ENCODE measurements around the gene CORIN. TPM values are rescaled to one million over a fixed set of nuclear protein-coding genes. Genes with fewer than 3 reads are reported as not detected.

CORIN gene
- total and polyA plus RNA-seq, 2 of the 4 experiments (the other 2 are of a cell fraction), result 20.3 to 24.7 TPM

GRCh38 chr4:47830265-47831025 lies 7.4 kb downstream of the CORIN start:
- Histone ChIP-seq H3K79me1 (ENCODE audit: low read depth in 1 of 2, low read length in 2 of 2) (no peaks in the 10 kb centered on the region), H3K14ac (replicated peaks; ENCODE audit: low read depth, low read length) (no peak overlapping the region), H2AK9ac (replicated peaks; ENCODE audit: low read depth, low read length, poor library complexity) (no peak overlapping the region), H2BK15ac (ENCODE audit: low read depth, low read length) (no peak overlapping the region), H3K9me1 (ENCODE audit: insufficient read depth, low read length) (no peaks in the 10 kb centered on the region), H2BK20ac (ENCODE audit: low read depth, low read length) (no peak overlapping the region), H3K36me3 (ENCODE audit: control insufficient read depth, insufficient read depth, low read length) (no peaks in the 10 kb centered on the region), H3K9ac (ENCODE audit: low read depth, low read length) (no peak overlapping the region), H3K56ac (ENCODE audit: extremely low read depth, insufficient read depth, low read length) (no peak overlapping the region), H4K20me1 (ENCODE audit: insufficient read depth, low read length) (no peaks in the 10 kb centered on the region), H4K8ac (ENCODE audit: low read depth in 2 of 2, low read length in 2 of 2) (no peak overlapping the region), H4K5ac (ENCODE audit: low read depth, low read length) (no peak overlapping the region), H2AFZ (replicated peaks; ENCODE audit: low read length, poor library complexity) (no peak overlapping the region), H3K18ac (ENCODE audit: low read depth, low read length) (no peak overlapping the region), H2AK5ac (ENCODE audit: low read depth, low read length) (no peak overlapping the region), H3K4ac (ENCODE audit: low read depth, low read length) (no peak overlapping the region), H3K4me2 (ENCODE audit: low read depth, low read length) (no peak overlapping the region), H2BK5ac (ENCODE audit: low read depth, low read length, poor library complexity, severe bottlenecking) (no peak overlapping the region), H2BK120ac (ENCODE audit: low read depth, low read length) (no peak overlapping the region), H3K23ac (ENCODE audit: low read depth, low read length) (no peak overlapping the region), H3K4me3 (ENCODE audit: insufficient read depth, low read depth, low read length) (no peak overlapping the region), H3K27me3 (ENCODE audit: control insufficient read depth, insufficient read depth, low read length) (no peaks in the 10 kb centered on the region), H3K4me1 (ENCODE audit: control insufficient read depth, insufficient read depth, low read length) (peaks cover 2% of the 10 kb centered on the region; the same call in 1 of the 2 replicates), H3K27ac (ENCODE audit: insufficient read depth, low read length) (no peak overlapping the region), H4K91ac (ENCODE audit: insufficient read depth, low read depth, low read length) (no peak overlapping the region), H3K9me3 (ENCODE audit: control insufficient read depth, insufficient read depth, low read length) (no peaks in the 10 kb centered on the region)
- intact Hi-C loops (cut with micrococcal nuclease) (no loop called here), in situ Hi-C loops (cut with MboI; ENCODE audit: low sequenced_read_pairs) (loop anchor here (10.0 kb wide), 1 partner anchor 126 kb away; no protein-coding TSS in a partner anchor), dilution Hi-C loops (cut with HindIII; ENCODE audit: low sequenced_read_pairs, unreplicated experiment) (no loop called here)
- BruUV-seq (replicated peaks), result no TSS peak
- 71% methylated on average over 2 of the region's 3 CpGs; no CpG with 5 or more reads in 1 of the 2 experiments for WGBS, 2 experiments (ENCODE audit: extremely low coverage in 2 of 2, insufficient read length in 1 of 2)
- POLR2A ChIA-PET (ENCODE audit: unreplicated experiment), result no interaction called here
- peak; percentile 21 for DNase-seq
- CTCF ChIA-PET, result interaction anchor here (1.0 kb wide), 1 partner anchor 9 kb away, joined by 3 read pairs; no protein-coding TSS in a partner anchor
- ATAC-seq (ENCODE audit: low read depth), result peak; percentile 66; the same call in 1 of the 2 replicates
- TF ChIP-seq MAZ (IDR thresholded peaks at IDR 0.05; ENCODE audit: borderline replicate concordance, low read depth, low read length) (no peak), CEBPB (IDR thresholded peaks at IDR 0.05; ENCODE audit: low read depth, low read length) (no peak), ELK1 (IDR thresholded peaks at IDR 0.05; ENCODE audit: borderline replicate concordance, low read depth, low read length) (no peak), NFE2L2 (IDR thresholded peaks at IDR 0.05; ENCODE audit: low read depth, low read length) (no peak), POLR2A (IDR thresholded peaks at IDR 0.05; ENCODE audit: low read depth, low read length) (no peak), USF2 (IDR thresholded peaks at IDR 0.05; ENCODE audit: low read depth, low read length) (no peak), RFX5 (IDR thresholded peaks at IDR 0.05; ENCODE audit: low read depth, low read length) (no peak), RAD21 (IDR thresholded peaks at IDR 0.05; ENCODE audit: low read length) (no peak), CHD1 (IDR thresholded peaks at IDR 0.05; ENCODE audit: low read depth, low read length) (no peak), RCOR1 (IDR thresholded peaks at IDR 0.05; ENCODE audit: insufficient replicate concordance, low read length) (no peak), CTCF (conservative IDR thresholded peaks at IDR 0.05; ENCODE audit: low read depth, low read length) (no peak), BHLHE40 (IDR thresholded peaks at IDR 0.05; ENCODE audit: low read depth, low read length) (no peak), MAFK (IDR thresholded peaks at IDR 0.05; ENCODE audit: low read depth, low read length) (no peak), MXI1 (IDR thresholded peaks at IDR 0.05; ENCODE audit: borderline replicate concordance, low read depth, low read length) (no peak), FOS (IDR thresholded peaks at IDR 0.05; ENCODE audit: low read depth, low read length) (no peak)
